HG02852 (cell line): Measurements from ENCODE around the gene REV3L.
"Not testable (repeated sequence)": the region's sequence is repeated elsewhere in the genome, so short reads cannot be mapped to it uniquely, and the experiment has no call there.

ENCODE experiments used
- ATAC-seq: cut with Tn5 transposase; IDR thresholded peaks from one replicate; pipeline ENCODE4 v1.9.1; 2021; ENCODE audit warnings: mild to moderate bottlenecking, moderate library complexity; ENCODE audit not compliant: unreplicated experiment

REV3L gene

DNA sequence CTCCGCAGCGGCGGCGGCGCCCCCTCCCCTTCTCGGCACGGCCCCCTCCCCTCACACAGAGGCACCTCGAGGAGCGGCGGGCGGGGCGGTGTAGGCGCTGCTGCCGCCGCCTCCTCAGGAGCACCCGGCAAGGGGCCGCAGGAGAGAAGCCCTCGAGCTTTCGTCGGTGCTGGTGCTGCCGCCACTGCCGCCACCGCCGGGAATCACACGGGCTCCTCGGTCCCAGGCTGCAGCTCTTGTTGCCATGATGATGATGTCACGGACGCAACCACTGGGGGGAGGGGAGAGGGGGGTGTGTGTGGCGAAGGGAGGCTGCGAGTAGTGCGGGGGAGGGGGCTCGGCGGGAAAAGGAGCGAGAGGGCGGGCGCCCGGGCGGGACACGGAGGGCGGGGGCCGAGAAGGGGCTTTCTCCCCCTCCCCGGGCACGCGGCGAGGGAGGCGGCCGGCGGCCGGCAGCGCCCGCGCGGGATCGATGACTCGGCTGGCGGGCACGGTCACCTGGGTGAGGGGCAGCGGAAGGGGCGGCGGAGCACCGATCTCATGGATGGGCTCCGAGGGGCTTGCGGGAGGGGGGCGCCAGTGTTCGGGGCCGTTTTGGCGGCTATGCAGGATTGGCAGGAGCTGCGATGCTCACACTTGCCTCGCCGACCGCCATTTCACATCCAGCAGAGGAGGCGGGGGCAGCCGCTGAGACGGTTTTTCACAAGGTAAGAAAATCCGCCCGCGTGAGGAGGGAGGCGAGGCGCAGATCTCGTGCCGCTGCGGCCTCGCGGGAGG, at the start of gene REV3L:
Gene REV3L (minus strand): TSS at position 260 of the 777 bp plus-strand sequence. CDS start 330 bp downstream, outside the sequence.
- peak; percentile 32 for ATAC-seq

- ATAC-seq, result no peak
Measured at GRCh38 chr6:111531185-111531584, 48.2 kb upstream of the REV3L start.

DNA sequence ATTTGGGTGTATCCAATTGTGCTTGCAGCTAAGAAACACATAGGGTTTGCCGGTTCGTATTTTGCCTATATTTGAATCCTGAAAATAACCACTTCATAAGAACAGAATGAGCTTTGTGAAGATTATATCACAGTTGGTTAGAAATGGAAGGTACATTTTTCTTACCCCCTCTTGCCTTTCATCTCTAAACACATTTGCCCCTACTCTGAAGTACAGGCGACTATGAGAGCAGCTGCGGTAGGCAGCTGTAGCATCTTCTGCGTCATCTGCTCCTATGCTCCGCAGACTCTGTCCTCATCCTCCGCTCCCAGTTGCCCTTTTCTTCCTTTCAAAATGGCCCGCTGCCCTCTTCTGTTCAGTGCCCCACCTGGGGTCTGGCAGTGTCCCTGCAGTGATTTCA, 47.6 kb upstream of the REV3L start:
- ATAC-seq, result no peak

DNA sequence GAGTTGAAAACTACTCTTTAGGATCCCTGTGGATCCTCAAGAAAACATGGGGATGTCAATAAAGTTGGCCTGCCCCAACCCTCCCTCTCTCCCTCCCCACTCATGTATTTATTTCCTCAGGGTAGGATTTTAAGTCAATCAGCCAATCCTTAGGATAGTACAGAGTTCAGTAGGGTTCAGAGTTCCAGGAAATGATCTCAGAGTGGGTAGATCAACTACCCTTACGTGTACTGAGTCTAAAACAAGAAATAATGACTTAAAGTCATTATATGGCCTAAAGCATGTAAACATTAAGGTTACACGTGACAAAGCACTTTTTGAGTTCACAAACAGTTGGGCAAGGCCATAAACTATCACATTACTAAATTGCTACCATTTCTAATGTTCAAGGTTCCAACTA, 47.2 kb upstream of the REV3L start:
- no peak for ATAC-seq

DNA sequence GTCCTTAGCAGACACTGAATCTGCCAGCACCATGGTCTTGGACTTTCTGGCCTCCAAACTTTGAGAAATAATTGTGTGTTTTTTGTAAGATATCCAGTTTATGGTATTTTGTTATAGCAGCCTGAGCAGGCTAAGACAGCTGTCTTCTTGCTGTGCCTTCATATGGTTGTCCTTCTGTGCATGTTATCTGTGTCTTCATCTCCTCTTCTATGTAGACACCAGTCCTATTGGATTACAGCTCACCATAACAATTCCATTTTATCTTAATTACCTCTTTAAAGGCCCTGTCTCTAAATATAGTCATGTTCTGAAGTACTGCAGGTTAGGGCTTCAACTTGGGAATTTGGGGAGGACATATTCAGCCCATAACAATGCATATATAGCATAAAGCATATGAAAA, 44.3 kb upstream of the REV3L start:
- no peak for ATAC-seq

DNA sequence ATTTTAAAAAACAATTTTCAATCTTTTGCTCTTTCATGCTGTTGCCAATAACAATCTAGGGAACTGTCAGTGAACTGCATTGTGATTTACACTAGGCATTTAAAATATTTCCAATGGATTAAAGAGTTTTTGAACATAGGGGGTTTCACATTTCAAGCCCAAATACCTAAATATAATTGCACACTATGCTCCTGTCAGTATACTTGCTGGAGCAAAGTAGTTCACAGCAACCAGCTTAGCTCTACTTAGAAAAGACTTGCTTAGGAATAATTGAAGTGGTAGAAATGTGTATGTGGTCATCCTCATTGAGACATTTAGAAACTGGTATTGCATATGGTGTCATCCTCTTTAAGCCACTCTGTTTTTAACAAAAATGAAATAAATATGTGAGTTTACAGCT, 41.7 kb upstream of the REV3L start:
- no peak for ATAC-seq

DNA sequence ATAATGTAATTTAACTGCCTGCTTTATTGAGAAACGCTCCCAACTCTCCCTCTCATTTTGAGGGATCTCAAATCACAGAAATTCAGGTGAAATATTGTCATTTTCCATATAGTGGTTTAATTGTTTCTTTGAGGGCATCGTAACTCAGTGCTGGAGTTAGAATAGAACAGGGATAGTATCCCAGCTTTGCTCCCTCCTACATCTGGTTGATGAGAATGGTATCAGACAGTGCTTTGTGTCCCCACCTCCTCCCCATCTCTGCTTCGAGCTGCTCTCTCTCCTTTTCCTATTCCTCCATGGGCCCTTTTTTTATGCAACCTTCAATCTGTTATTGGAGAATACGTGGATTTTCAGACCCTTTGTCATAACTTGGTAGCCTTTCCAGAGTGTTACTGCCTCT, 41.2 kb upstream of the REV3L start:
- no peak for ATAC-seq

- no peak for ATAC-seq
Measured at GRCh38 chr6:111523484-111524167, 40.6 kb upstream of the REV3L start.

DNA sequence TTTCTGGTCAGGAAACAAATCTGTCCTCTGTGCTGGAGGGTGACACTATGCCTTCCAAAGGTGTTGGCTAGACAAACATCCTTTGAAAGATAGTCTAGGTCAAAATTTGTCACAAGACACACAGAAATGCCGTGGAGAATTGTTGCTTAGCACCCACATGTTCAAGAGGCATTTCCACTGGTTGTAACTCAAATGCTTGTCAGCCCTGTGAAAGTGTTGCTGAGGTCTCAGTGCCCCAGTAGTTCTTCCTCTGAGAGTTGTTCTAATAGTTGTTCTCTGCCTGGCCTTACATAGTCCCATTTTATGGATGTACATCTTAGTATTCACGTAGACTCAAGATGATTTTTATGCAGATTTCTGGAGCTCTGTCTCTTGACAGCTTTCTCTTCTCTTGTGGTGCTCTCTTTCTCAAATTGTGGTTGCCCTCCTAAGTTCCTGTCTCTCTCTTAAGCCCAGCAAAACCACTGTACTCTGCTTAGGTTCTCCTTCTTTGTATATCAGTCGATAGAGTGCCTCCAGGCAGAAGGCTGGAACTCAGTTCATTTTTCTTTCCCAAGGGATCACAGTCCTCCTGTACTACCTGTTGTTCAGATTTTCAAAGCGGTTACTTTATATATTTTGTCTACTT, 39.5 kb upstream of the REV3L start:
- ATAC-seq, result no peak

GRCh38 chr6:111521497-111522270, 38.7 kb upstream of the REV3L start:
- no peak for ATAC-seq

DNA sequence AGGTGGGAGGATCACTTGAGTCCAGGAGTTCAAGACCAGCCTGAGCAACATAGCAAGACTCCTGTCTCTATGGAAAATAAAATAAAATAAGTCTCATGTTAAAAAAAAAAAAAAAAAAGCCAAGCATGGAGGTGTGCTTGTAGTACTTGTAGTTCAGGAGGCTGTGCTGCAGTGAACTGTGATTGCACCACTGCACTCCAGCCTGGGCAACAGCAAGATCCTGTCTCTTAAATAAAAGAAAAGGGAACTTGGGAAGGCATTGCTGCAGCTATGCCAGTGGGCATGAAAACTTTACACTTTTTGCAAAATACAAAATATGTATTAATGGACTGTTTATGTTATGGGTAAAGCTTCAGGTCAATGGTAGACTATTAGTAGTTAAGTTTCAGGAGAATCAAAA, 37.5 kb upstream of the REV3L start:
- no peak for ATAC-seq

DNA sequence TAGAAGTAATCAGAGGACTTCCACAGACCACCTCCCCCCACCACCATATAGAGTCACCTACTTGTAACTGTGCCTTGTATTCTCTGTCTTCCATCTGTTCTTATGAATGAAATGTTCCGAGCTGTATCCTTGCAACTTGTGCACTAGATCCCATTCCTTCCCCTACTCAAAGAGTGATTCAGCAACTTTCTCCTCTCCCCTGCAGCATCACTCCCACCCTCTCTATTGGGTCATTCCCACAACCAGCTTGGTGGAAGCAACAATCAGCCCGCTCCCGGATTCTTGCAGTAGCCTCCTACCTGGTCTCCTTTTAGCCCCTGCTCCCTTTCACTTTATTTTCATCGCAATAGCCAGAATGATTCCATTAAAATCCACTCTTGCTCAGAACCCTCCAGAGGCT, 34.9 kb upstream of the REV3L start:
- no peak for ATAC-seq

GRCh38 chr6:111515259-111515658, 32.2 kb upstream of the REV3L start:
- ATAC-seq, result no peak

- ATAC-seq, result not testable (repeated sequence)
Measured at GRCh38 chr6:111514531-111514930, 31.5 kb upstream of the REV3L start.

- ATAC-seq, result not testable (repeated sequence)
Measured at GRCh38 chr6:111507219-111507618, 24.2 kb upstream of the REV3L start.

DNA sequence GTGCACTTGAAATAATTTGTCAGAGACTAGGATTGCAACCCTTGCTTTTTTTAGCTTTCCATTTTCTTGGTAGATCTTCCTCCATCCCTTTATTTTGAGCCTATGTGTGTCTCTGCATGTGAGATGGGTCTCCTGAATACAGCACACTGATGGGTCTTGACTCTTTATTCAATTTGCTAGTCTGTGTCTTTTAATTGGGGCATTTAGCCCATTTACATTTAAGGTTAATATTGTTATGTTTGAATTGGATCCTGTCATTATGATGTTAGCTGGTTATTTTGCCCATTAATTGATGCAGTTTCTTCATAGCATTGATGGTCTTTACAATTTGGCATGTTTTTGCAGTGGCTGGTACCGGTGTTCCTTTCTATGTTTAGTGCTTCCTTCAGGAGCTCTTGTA, 22.5 kb upstream of the REV3L start:
- ATAC-seq, result not testable (repeated sequence)

GRCh38 chr6:111503660-111504059, 20.6 kb upstream of the REV3L start:
- no peak for ATAC-seq

- no peak for ATAC-seq
Measured at GRCh38 chr6:111503194-111503593, 20.2 kb upstream of the REV3L start.

DNA sequence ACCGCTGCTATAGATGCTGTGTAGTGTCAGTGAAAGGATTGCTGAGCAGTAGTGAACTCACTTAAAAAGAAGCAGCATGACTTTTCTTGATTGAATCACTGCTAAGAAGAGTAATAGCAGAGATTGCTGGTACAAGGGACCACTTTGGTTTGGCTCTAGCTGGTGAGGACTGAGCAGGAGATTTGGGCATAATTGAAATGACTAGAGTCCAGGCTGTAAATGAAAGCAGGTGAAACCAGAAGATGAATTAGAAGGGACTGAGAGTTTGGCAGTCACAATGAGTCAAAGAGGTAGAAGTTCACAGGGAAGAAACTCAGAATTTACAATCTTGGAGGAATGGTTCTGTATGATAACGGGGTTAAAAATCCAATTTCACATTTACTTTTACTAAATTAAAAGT, 19.1 kb upstream of the REV3L start:
- ATAC-seq, result no peak

DNA sequence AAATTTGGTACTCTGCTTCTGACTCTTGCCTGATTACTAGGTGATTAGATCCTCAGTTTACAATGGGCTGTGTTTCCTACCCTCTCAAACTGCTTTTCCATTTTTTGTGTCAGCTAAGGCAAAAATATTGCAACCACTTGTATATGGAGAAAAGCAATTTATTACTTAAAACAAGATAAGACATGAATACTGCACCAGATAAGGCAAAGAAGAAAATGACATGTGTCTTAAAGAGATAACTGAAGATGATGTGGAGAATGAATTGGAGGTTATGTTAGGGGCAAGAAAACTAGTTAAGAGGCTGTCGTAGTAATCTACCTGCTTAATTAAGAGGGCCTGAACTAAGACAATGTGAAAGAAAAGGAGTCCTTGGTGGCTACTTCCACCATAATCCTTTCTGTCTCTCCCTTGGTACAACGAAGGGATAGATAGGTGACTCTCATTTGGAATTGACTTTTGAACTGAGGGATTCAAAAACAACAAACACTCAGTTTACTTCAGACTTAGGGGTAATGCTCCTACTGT, 16.3 kb upstream of the REV3L start:
- ATAC-seq, result no peak
